GM10266 (cell line): ENCODE data around the gene KIAA0513.

Experiments
- DNase-seq: peaks from one replicate; pipeline ENCODE4 v3.0.0; 2012; ENCODE audit errors: extremely low spot score
- TF ChIP-seq, protein P1 (sequence below): IDR thresholded peaks from 2 replicates; pipeline ENCODE4 v1.5.1; 2012; ENCODE audit warnings: mild to moderate bottlenecking, low read depth; ENCODE audit not compliant: control insufficient read depth, insufficient read depth; ENCODE audit errors: missing control alignments

KIAA0513 gene

DNA sequence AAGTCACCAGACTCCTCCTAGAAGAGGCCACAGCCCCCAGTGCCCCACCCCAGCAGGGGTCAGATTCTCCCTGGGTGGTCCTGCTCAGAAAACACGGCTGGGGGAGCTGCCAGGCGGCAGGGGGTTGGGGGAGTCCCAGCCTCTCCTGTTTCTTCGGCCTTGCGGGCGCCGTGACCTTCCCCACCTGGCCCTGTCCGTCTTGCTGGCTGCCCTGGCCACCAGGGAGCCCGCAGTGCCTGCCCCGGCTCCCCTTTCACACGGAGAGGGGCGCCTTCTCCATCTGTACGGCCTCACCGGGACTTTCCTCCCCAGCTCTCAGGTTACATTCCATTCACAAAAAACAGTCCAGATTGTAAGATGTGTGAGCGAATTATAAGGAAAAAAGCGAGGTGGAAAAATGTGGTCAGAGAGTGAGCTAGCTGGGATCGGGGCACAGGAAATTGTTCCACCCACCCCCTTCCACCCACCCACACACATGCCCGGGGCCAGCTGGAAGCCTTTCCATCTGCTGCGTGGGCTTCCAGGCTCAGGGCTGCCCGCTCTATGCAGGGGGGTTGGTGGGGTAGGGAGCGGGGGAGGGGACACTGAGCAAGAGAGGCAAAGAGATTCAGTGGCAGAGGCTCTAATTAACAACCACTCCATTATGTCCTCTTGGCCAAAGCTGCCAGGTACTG, 99.2 kb downstream of the KIAA0513 start:
- TF ChIP-seq, protein P1, sequence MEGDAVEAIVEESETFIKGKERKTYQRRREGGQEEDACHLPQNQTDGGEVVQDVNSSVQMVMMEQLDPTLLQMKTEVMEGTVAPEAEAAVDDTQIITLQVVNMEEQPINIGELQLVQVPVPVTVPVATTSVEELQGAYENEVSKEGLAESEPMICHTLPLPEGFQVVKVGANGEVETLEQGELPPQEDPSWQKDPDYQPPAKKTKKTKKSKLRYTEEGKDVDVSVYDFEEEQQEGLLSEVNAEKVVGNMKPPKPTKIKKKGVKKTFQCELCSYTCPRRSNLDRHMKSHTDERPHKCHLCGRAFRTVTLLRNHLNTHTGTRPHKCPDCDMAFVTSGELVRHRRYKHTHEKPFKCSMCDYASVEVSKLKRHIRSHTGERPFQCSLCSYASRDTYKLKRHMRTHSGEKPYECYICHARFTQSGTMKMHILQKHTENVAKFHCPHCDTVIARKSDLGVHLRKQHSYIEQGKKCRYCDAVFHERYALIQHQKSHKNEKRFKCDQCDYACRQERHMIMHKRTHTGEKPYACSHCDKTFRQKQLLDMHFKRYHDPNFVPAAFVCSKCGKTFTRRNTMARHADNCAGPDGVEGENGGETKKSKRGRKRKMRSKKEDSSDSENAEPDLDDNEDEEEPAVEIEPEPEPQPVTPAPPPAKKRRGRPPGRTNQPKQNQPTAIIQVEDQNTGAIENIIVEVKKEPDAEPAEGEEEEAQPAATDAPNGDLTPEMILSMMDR, result no peak
- DNase-seq, result no peak

DNA sequence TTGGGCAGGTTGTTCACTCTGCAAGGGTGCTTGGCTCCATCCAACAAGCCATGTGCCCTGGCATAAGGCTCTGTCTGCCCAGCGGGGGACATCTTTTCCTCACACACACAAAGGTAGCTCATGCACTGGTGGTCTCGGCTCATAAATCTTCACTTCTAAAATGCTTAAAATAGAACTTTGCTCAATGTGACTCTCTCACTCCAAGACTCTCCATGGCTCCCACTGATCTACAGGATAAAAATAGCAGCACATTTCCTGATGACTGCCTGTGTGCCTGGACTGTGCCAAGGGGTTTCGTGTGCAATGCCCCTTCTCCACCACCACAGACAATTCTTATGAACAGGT, 99.8 kb downstream of the KIAA0513 start:
- TF ChIP-seq, protein P1, result no peak
- DNase-seq, result no peak

DNA sequence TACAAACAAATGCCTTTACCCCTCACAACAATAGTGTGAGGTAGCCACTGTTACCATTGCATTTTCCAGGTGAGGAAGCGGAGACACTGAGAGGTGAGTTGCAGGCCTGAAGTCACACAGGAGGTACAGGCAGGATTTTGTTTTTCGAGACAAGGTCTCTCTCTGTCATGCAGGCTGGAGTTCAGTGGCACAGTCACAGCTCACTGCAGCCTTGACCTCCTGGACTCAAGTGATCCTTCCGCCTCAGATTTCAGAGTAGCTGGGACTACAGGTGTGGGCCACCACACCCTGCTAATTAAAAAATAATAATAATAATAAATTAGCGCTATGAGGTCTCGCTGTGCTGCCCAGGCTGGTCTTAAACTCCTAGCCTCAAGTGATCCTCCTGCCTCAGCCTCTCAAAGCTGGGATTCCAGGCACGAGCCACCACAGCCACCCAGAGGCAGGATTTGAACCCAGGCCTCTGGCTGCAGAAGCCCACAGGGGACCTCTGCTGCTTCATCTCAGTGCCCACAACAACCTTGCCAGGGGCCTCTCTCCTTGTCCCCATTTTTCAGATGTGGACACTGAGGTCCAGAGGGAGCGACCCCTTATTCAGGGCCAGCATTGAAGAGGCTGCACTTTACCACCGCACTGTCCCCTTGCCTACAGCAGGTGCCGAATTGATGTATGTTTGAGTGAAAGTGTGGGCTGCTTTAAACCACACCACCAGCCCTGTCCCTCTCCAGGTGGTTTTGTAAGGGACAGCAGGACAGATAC, 100.7 kb downstream of the KIAA0513 start:
- TF ChIP-seq, protein P1, result no peak
- no peak for DNase-seq

DNA sequence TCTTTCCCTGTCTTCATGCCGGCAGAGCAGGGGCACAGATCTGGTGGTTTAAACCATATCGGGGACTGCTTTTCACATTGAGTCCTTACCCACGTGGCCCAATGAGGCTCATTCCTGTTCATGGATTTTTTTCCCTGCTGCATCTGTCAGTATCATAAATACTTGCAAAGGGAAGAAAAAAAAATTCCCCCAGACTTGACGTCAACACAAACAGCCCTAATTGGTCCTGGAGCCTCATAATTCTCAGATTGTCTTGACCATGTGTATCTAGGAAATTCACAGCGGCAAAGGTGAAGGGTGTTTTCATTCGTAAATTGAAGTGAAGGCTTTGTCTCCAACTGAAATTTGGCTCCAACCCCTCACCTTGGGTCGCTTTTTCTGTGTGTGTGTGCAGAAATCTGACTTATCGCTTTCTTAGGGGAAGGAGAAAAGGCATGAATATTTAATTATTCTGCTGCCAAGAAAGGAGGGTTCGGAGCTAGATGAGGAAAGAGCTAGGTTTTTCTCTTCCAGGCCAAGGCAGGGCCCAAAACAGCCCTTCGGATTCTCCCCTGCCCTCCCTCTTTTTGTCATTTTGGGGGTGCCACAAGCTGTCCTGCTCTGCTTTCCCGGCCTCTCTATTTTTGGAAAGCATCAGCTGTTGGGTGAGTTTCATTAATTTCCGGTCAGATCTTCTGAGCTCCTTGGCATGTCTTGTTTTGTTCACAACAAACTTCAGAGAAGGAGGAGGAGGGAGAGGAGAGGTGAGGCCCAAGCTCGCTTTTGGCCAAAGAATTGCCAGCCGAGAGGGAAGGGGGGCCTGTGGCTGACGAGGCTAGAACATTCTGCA, 102.5 kb downstream of the KIAA0513 start:
- TF ChIP-seq, protein P1, result no peak
- no peak for DNase-seq

DNA sequence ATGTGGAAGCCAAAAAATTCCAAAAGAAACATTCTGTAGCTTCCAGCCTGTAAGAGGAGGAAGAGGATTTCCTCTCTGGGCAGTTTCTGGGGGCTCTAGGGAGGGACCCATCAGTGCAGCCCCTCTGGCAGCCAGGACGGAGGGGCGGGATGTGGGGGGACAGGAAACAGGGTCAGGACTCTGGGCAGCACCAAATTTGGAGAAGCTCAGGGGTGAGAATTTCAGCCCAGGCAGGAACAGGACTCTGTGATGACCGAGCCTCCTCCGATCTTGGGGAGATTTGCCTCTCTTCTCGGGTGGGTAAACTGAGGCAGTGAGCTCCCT, 103.1 kb downstream of the KIAA0513 start:
- no peak for DNase-seq
- TF ChIP-seq, protein P1, result no peak

DNA sequence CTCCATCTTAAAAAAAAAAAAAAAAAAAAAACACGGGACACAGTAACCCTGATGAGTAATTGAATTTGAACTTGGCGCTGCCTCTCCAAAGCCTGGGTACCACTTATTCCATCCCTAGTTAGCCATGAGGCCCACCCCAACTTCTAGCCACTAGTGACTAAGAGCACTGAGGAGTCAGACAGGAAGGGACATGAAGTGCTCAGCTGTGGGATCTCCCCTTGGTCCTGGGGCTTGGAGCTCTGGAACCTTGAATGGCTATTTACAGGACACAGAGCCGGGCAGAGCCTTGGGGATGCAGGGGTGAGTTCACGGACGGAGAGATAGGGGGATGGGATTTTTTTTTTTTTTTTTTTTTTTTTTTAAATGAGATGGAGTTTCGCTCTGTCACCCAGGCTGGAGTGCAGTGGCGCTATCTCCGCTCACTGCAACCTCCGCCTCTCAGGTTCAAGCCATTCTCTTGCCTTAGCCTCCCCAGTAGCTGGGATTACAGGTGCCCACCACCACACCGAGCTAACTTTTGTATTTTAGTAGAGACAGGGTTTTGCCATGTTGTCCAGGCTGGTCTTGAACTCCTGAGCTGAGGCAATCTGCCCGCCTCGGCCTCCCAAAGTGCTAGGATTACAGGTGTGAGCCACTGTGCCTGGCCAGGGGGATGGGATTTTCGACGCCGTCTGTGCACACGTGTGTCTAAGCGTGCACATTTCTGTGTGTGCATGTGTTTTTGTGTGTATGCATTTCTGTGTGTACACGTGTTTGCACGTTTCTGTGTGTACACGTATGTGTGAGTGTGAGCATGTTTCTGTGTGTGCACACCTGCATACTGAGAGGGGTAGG, 105.1 kb downstream of the KIAA0513 start:
- no peak for DNase-seq
- TF ChIP-seq, protein P1, result no peak
